Measurements from ENCODE around the gene STAT1.

STAT1 gene

GRCh38 chr2:190948671-190949070 is 65.3 kb downstream of the STAT1 start:
- DNase-seq = no peak

GRCh38 chr2:190947711-190948251 is 66.2 kb downstream of the STAT1 start:
- peak; percentile 12 for DNase-seq

DNA sequence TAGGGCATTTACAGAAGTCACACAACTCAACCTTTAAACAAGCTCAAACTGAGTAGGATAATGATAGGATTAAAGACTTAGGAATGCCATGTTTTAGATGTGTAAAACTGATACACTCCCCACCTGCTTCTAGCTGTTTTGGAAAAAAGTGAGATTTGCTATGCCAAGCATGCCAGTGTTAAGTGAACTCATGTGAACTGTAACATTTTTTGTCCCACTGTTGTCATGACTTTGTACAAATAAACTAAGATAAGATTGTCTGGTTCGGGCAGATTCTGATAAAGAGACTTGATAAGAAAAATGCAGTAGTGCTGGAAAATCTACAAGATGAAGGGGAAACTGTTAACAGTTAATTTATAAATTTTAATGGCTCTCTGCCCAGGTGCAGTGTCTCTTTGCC is 66.8 kb downstream of the STAT1 start:
- no peak for DNase-seq

- DNase-seq = no peak
Observed at GRCh38 chr2:190943706-190944105, 70.3 kb downstream of the STAT1 start.

GRCh38 chr2:190942697-190943096 is 71.3 kb downstream of the STAT1 start:
- no peak for DNase-seq

DNA sequence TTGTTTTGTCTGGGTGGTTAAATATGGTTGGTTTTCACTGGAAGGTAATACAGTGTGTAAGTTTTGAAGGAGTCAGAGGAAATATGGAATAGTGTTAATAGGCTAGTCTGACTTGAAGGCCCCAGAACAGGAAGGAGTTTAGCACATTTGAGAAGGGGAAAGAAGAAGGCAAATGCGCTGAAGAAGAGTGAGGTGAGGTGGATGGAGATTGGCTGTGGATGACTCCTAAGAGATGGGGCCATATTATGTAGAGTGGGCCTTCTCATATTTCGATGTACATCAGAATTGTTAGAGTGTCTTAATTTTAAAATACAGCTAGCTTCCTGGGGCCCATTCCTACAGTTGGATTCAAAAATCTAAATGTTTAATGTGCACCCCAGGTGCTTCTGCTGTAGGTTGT is 72.4 kb downstream of the STAT1 start:
- no peak for DNase-seq

- no peak for DNase-seq
Observed at GRCh38 chr2:190940454-190940853, 73.5 kb downstream of the STAT1 start.

DNA sequence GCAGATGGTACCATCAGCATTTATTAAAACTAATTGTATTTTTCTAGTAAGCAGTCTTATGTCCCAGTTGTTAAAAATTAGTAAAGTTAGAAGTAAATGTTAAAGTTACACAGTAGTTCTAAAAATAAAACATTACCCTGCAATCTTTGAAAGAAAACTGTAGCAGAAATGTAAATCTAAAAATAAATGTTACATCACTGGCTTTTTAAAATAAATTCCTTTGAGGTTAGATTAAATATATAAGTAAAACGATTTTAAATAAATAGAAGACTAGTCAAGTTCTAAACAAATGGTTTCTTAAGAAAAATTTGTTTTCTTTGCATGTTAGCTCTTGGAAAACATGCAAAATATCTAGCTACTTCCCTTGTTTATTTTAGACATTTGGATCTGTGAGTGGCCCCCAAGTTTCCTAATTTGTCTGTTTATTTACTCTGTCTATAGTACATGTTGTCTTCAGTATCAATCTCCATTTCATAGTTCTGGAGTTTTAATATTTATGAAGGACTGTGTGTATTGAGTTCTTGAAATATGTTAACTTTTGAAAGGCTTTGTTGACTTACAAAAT is 75.1 kb downstream of the STAT1 start:
- DNase-seq = no peak

GRCh38 chr2:190935054-190935453 is 78.9 kb downstream of the STAT1 start:
- DNase-seq = no peak

- DNase-seq = no peak
Observed at GRCh38 chr2:190933361-190933760, 80.6 kb downstream of the STAT1 start.

DNA sequence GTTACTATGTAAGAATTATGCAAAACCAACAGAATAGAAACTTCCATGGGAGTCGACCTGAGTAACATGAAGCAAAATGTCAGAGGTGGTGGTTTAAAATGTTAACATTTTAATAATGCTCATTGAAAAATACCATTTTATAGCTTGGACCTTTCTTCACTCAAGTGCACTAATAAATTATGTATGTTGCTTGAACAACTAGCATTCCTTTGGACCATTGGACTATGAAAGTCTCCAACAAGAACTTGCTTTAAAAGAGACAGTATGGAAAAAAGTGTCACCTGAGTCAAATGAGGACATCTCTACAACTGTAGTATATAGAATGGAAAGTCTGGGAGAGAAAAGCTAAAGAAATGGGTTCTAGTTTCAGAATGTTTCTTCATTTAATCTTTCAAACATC is 81.5 kb downstream of the STAT1 start:
- DNase-seq = no peak

GRCh38 chr2:190930411-190930810 is 83.6 kb downstream of the STAT1 start:
- DNase-seq = no peak

GRCh38 chr2:190929919-190930318 is 84.1 kb downstream of the STAT1 start:
- DNase-seq = no peak

DNA sequence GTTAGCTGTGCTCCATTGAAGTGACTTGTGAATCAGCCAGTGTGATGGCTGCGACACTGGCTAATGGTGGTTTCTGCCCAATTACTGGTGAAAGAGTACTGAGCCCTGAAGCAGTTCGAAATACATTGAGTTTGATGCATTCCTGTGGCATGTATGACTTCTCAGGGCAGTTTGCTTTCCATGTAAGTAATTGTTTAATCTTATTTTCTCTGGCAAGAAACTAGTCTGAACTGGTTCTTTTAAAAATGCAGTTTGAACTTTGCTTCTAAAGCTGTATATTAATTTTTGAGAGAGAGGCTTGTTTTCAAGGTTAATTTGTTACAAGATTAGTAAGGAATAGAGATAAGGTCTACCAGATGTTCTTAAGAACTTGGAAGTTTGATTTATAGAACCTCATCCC is 86.7 kb downstream of the STAT1 start:
- DNase-seq = no peak

DNA sequence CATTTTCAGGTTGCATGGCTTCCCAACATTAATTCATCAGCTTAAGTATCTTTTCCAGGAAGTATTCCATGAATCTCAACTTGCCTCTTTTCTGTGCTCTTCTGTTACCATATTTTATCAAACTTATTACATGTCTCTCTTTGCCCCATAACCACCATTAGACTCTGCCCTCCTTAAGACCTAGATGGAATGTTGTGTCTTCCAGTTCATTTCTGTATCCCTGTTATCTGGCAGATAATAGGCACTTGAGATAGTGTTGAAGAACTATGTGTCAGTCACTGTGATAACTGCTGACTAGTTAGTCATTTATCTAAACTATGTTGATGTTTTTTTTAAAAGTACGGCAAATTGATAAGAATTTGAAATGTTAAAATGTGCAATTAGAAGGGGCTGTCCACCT is 91.6 kb downstream of the STAT1 start:
- no peak for DNase-seq

DNA sequence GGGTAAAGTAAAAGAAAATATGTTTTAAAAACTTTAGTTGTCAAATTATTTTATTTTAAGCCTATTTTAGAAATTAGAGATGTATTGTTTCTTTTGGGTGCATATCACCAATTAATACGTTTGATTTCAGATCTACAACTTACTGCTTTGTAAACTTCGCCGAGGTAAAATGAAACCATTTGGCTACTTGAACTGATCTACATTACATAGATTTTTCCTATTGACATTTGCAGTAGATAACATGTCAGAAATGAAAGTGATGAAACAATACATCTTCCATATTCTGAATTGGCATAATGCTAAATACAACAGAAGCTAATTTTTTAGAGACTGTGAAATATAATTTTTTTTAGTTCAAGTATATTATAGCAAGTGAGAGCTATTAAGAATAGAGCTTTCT is 93.9 kb downstream of the STAT1 start:
- DNase-seq = no peak
